ENCODE data around the gene AGRP. TPM values are rescaled to one million over a fixed set of nuclear protein-coding genes. Genes with fewer than 3 reads are reported as not detected.

AGRP gene
- total RNA-seq, 1 experiment from 2014 or later: not detected

- no peak for DNase-seq
- Histone ChIP-seq H3K27me3 (replicated peaks; ENCODE audit: control insufficient read depth, insufficient read depth, low read length) (no peaks in the 10 kb centered on the region), H3K4me1 (no peaks in the 10 kb centered on the region), H3K9me3 (no peaks in the 10 kb centered on the region), H3K4me3 (ENCODE audit: low read depth, low read length) (no peak overlapping the region), H3K36me3 (ENCODE audit: control insufficient read depth, insufficient read depth, low read length) (no peaks in the 10 kb centered on the region)
- no TSS peak for BruUV-seq (replicated peaks)
- POLR2A ChIA-PET: no interaction called here
- H3K4me1 Mint-ChIP-seq (ENCODE audit: low read depth, unreplicated experiment): no peaks in the 10 kb centered on the region
- H3K27ac Mint-ChIP-seq (ENCODE audit: unreplicated experiment): no peak overlapping the region
- TF ChIP-seq, protein P1, sequence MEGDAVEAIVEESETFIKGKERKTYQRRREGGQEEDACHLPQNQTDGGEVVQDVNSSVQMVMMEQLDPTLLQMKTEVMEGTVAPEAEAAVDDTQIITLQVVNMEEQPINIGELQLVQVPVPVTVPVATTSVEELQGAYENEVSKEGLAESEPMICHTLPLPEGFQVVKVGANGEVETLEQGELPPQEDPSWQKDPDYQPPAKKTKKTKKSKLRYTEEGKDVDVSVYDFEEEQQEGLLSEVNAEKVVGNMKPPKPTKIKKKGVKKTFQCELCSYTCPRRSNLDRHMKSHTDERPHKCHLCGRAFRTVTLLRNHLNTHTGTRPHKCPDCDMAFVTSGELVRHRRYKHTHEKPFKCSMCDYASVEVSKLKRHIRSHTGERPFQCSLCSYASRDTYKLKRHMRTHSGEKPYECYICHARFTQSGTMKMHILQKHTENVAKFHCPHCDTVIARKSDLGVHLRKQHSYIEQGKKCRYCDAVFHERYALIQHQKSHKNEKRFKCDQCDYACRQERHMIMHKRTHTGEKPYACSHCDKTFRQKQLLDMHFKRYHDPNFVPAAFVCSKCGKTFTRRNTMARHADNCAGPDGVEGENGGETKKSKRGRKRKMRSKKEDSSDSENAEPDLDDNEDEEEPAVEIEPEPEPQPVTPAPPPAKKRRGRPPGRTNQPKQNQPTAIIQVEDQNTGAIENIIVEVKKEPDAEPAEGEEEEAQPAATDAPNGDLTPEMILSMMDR (IDR thresholded peaks at IDR 0.05; ENCODE audit: insufficient read depth in 1 of 2, low read depth in 1 of 2, low read length in 1 of 2, severe bottlenecking in 1 of 2, unreplicated experiment in 1 of 2): no peak
- intact Hi-C loops (cut with micrococcal nuclease; ENCODE audit: unreplicated experiment): no loop called here
- no peaks in the 10 kb centered on the region for H3K9me3 Mint-ChIP-seq (ENCODE audit: unreplicated experiment)
- H3K36me3 Mint-ChIP-seq (ENCODE audit: insufficient read depth, unreplicated experiment): peaks cover 9% of the 10 kb centered on the region
- H3K27me3 Mint-ChIP-seq (ENCODE audit: insufficient read depth, unreplicated experiment): no peaks in the 10 kb centered on the region
- CTCF ChIA-PET: no interaction called here
- H3K4me3 Mint-ChIP-seq (ENCODE audit: unreplicated experiment): no peak overlapping the region
These were observed 19.7 kb downstream of the AGRP start for GRCh38 chr16:67463691-67464090.

- CTCF ChIA-PET: interaction anchor here (0.6 kb wide), 1 partner anchor 58 kb away, joined by 5 read pairs; no protein-coding TSS in a partner anchor
These were observed 20.3 kb downstream of the AGRP start for GRCh38 chr16:67463059-67463458.

GRCh38 chr16:67462279-67462655 lies 21.1 kb downstream of the AGRP start:
- ChIA-PET CTCF (no interaction called here), POLR2A (no interaction called here)
- no peak overlapping the region for H3K4me3 ChIP-seq (ENCODE audit: low read depth, low read length)
- H3K36me3 ChIP-seq (ENCODE audit: control insufficient read depth, insufficient read depth, low read length): no peaks in the 10 kb centered on the region
- H3K36me3 Mint-ChIP-seq (ENCODE audit: insufficient read depth, unreplicated experiment): peaks cover 12% of the 10 kb centered on the region
- no peaks in the 10 kb centered on the region for H3K27me3 Mint-ChIP-seq (ENCODE audit: insufficient read depth, unreplicated experiment)
- H3K9me3 ChIP-seq: no peaks in the 10 kb centered on the region
- H3K4me1 ChIP-seq: no peaks in the 10 kb centered on the region
- H3K9me3 Mint-ChIP-seq (ENCODE audit: unreplicated experiment): no peaks in the 10 kb centered on the region
- no peaks in the 10 kb centered on the region for H3K27me3 ChIP-seq (replicated peaks; ENCODE audit: control insufficient read depth, insufficient read depth, low read length)
- intact Hi-C loops (cut with micrococcal nuclease; ENCODE audit: unreplicated experiment): no loop called here
- DNase-seq: no peak
- TF ChIP-seq, protein P1 (IDR thresholded peaks at IDR 0.05; ENCODE audit: insufficient read depth in 1 of 2, low read depth in 1 of 2, low read length in 1 of 2, severe bottlenecking in 1 of 2, unreplicated experiment in 1 of 2): no peak
- BruUV-seq (replicated peaks): no TSS peak
- H3K4me3 Mint-ChIP-seq (ENCODE audit: unreplicated experiment): no peak overlapping the region
- H3K4me1 Mint-ChIP-seq (ENCODE audit: low read depth, unreplicated experiment): no peaks in the 10 kb centered on the region
- no peak overlapping the region for H3K27ac Mint-ChIP-seq (ENCODE audit: unreplicated experiment)

More at GRCh38 chr16:67463059-67463458, 20.3 kb downstream of the AGRP start:
- Mint-ChIP-seq H3K36me3 (ENCODE audit: insufficient read depth, unreplicated experiment) (peaks cover 12% of the 10 kb centered on the region), H3K27ac (ENCODE audit: unreplicated experiment) (no peak overlapping the region), H3K9me3 (ENCODE audit: unreplicated experiment) (no peaks in the 10 kb centered on the region), H3K4me1 (ENCODE audit: low read depth, unreplicated experiment) (no peaks in the 10 kb centered on the region), H3K4me3 (ENCODE audit: unreplicated experiment) (no peak overlapping the region), H3K27me3 (ENCODE audit: insufficient read depth, unreplicated experiment) (no peaks in the 10 kb centered on the region)
- POLR2A ChIA-PET: no interaction called here
- no peaks in the 10 kb centered on the region for H3K36me3 ChIP-seq (ENCODE audit: control insufficient read depth, insufficient read depth, low read length)
- intact Hi-C loops (cut with micrococcal nuclease; ENCODE audit: unreplicated experiment): no loop called here
- DNase-seq: no peak
- TF ChIP-seq, protein P1 (IDR thresholded peaks at IDR 0.05; ENCODE audit: insufficient read depth in 1 of 2, low read depth in 1 of 2, low read length in 1 of 2, severe bottlenecking in 1 of 2, unreplicated experiment in 1 of 2): no peak
- H3K4me1 ChIP-seq: no peaks in the 10 kb centered on the region
- no peaks in the 10 kb centered on the region for H3K9me3 ChIP-seq
- H3K27me3 ChIP-seq (replicated peaks; ENCODE audit: control insufficient read depth, insufficient read depth, low read length): no peaks in the 10 kb centered on the region
- no TSS peak for BruUV-seq (replicated peaks)
- no peak overlapping the region for H3K4me3 ChIP-seq (ENCODE audit: low read depth, low read length)

All from Caco-2 (cell line).